Heart left ventricle (tissue), 13 donors: Measurements from ENCODE around the gene PRODH.
"Not testable (repeated sequence)": the region's sequence is repeated elsewhere in the genome, so short reads cannot be mapped to it uniquely, and the experiment has no call there.

Experiments used
- CTCF ChIP-seq, 12 donors: fragments of 200-600 bp; sonication (generic) in 4 of 12; IDR thresholded peaks; one replicate each; pipeline versions ENCODE4 v1.5.0 to v1.8.0; 2018 to 2022; ENCODE audit warnings: antibody characterized with exemption in 12 of 12, mild to moderate bottlenecking in 5 of 12
- POLR2A ChIP-seq, 2 donors: fragments of 450-650 bp; IDR thresholded peaks; one replicate each; pipeline ENCODE4 v1.6.1; 2017; ENCODE audit warnings: antibody characterized with exemption in 2 of 2, mild to moderate bottlenecking in 2 of 2, moderate library complexity in 2 of 2
- donor health status: ischemic (EF 13 %, LVEDD 7.1; RV severe dilation, severe dysfunction).
- donor health status: DM: no; HTN: yes; CAD: no.
- donor health status: DM: no; HTN: no; CAD: no.
- donor health status: ischemic (EF 25% LVEDD 6.9; RV normal size, moderate dysfunction).
- donor health status: ischemic (EF 25% LVEDD 5.7; RV mildly dilated, moderate dysfunction).
- donor health status: ischemic (EF 35%, LVEDD 5.7; RV mildly dilated, moderate dysfunction).
- donor health status: nonischemic (EF 11% LVEDD 7.7; RV severe dilation, severe dysfunction).
- donor health status: DM: yes; HTN: yes; CAD: no.
- donor health status: PGD.
- donor health status: ischemic (EF 29% LVEDD 5.4; RV normal size, mild dysfunction).
- donor health status: nonischemic (EF 23%, LVEDD 6.1; RV moderate dilation, normal function).

- not testable (repeated sequence) for TF ChIP-seq CTCF, POLR2A (IDR thresholded peaks at IDR 0.05)
These were observed 54.8 kb downstream of the PRODH start for GRCh38 chr22:18881260-18881659.
